ENCODE data around the gene PHF11.

The PHF11 gene

GRCh38 chr13:49527123-49527522 is 31.4 kb downstream of the PHF11 start:
- Histone ChIP-seq H3K4me3 (ENCODE audit: low read length) (no peak overlapping the region), H3K36me3 (replicated peaks; ENCODE audit: low read depth, low read length) (peaks cover 9% of the 10 kb centered on the region), H3K27ac (ENCODE audit: low read length) (no peak overlapping the region), H3K9ac (ENCODE audit: low read length) (no peak overlapping the region), H2AFZ (ENCODE audit: low read depth, low read length) (no peak overlapping the region), H3K4me1 (ENCODE audit: low read length) (peaks cover 1% of the 10 kb centered on the region), H3K4me2 (ENCODE audit: low read length) (no peak overlapping the region), H4K20me1 (ENCODE audit: insufficient read depth, low read length) (no peaks in the 10 kb centered on the region), H3K79me2 (ENCODE audit: low read length) (no peaks in the 10 kb centered on the region), H3K9me3 (ENCODE audit: insufficient read depth, low read length) (no peaks in the 10 kb centered on the region), H3K27me3 (ENCODE audit: low read depth, low read length) (no peaks in the 10 kb centered on the region)
- no peak for TF ChIP-seq CTCF (IDR thresholded peaks at IDR 0.05; ENCODE audit: low read depth, low read length)
- no peak for TF ChIP-seq EZH2phosphoT487 (IDR thresholded peaks at IDR 0.05; ENCODE audit: low read depth)

- Histone ChIP-seq H3K9ac (ENCODE audit: low read length) (no peak overlapping the region), H3K27me3 (ENCODE audit: low read depth, low read length) (no peaks in the 10 kb centered on the region), H3K36me3 (replicated peaks; ENCODE audit: low read depth, low read length) (peaks cover 11% of the 10 kb centered on the region), H3K27ac (ENCODE audit: low read length) (no peak overlapping the region), H3K4me3 (ENCODE audit: low read length) (no peak overlapping the region), H3K4me1 (ENCODE audit: low read length) (no peaks in the 10 kb centered on the region), H4K20me1 (ENCODE audit: insufficient read depth, low read length) (no peaks in the 10 kb centered on the region), H3K79me2 (ENCODE audit: low read length) (no peaks in the 10 kb centered on the region), H2AFZ (ENCODE audit: low read depth, low read length) (no peak overlapping the region), H3K4me2 (ENCODE audit: low read length) (no peak overlapping the region), H3K9me3 (ENCODE audit: insufficient read depth, low read length) (no peaks in the 10 kb centered on the region)
- TF ChIP-seq EZH2phosphoT487 (IDR thresholded peaks at IDR 0.05; ENCODE audit: low read depth): no peak
- no peak for TF ChIP-seq CTCF (IDR thresholded peaks at IDR 0.05; ENCODE audit: low read depth, low read length)
Observed at GRCh38 chr13:49528161-49528560, 32.4 kb downstream of the PHF11 start.

GRCh38 chr13:49530457-49530856 is 34.7 kb downstream of the PHF11 start:
- H3K4me3 ChIP-seq (ENCODE audit: low read length): no peak overlapping the region
- H4K20me1 ChIP-seq (ENCODE audit: insufficient read depth, low read length): no peaks in the 10 kb centered on the region
- H3K9ac ChIP-seq (ENCODE audit: low read length): no peak overlapping the region
- TF ChIP-seq CTCF (IDR thresholded peaks at IDR 0.05; ENCODE audit: low read depth, low read length) (no peak), EZH2phosphoT487 (IDR thresholded peaks at IDR 0.05; ENCODE audit: low read depth) (no peak)
- H3K4me2 ChIP-seq (ENCODE audit: low read length): no peak overlapping the region
- no peaks in the 10 kb centered on the region for H3K27me3 ChIP-seq (ENCODE audit: low read depth, low read length)
- no peaks in the 10 kb centered on the region for H3K9me3 ChIP-seq (ENCODE audit: insufficient read depth, low read length)
- no peak overlapping the region for H2AFZ ChIP-seq (ENCODE audit: low read depth, low read length)
- no peaks in the 10 kb centered on the region for H3K4me1 ChIP-seq (ENCODE audit: low read length)
- H3K36me3 ChIP-seq (replicated peaks; ENCODE audit: low read depth, low read length): peaks cover 6% of the 10 kb centered on the region
- no peaks in the 10 kb centered on the region for H3K79me2 ChIP-seq (ENCODE audit: low read length)
- no peak overlapping the region for H3K27ac ChIP-seq (ENCODE audit: low read length)

- Histone ChIP-seq H3K4me1 (ENCODE audit: low read length) (no peaks in the 10 kb centered on the region), H3K4me3 (ENCODE audit: low read length) (no peak overlapping the region), H3K27ac (ENCODE audit: low read length) (no peak overlapping the region), H3K9me3 (ENCODE audit: insufficient read depth, low read length) (no peaks in the 10 kb centered on the region), H3K36me3 (replicated peaks; ENCODE audit: low read depth, low read length) (peaks cover 6% of the 10 kb centered on the region), H4K20me1 (ENCODE audit: insufficient read depth, low read length) (no peaks in the 10 kb centered on the region), H2AFZ (ENCODE audit: low read depth, low read length) (no peak overlapping the region), H3K79me2 (ENCODE audit: low read length) (no peaks in the 10 kb centered on the region), H3K4me2 (ENCODE audit: low read length) (no peak overlapping the region), H3K27me3 (ENCODE audit: low read depth, low read length) (no peaks in the 10 kb centered on the region), H3K9ac (ENCODE audit: low read length) (no peak overlapping the region)
- TF ChIP-seq CTCF (IDR thresholded peaks at IDR 0.05; ENCODE audit: low read depth, low read length) (no peak), EZH2phosphoT487 (IDR thresholded peaks at IDR 0.05; ENCODE audit: low read depth) (no peak)
Observed at GRCh38 chr13:49532593-49532992, 36.8 kb downstream of the PHF11 start.
